Astrocyte (in vitro differentiated cells and primary cell): ENCODE results near the gene RASA2. TPM values are rescaled to one million over a fixed set of nuclear protein-coding genes. Genes with fewer than 3 reads are reported as not detected.

Experiments
- DNase-seq: peaks from one replicate; pipeline ENCODE4 v3.0.0-alpha.2; 2010; ENCODE audit warnings: low read depth
- FAIRE-seq: peaks from 2 replicates; lab custom pipeline; 2011; peaks lifted over from hg19 to GRCh38; lab: Jason Lieb, UNC
- H2AFZ ChIP-seq: 2 replicates; pipeline ENCODE4 v1.6.0; 2012; ENCODE audit warnings: low read depth, low read length, inconsistent platforms
- H3K27ac ChIP-seq: 2 replicates; pipeline ENCODE4 v1.5.1; 2011; ENCODE audit warnings: low read depth, low read length, inconsistent platforms
- H3K27me3 ChIP-seq: 2 replicates; pipeline ENCODE4 v1.6.0; 2011; ENCODE audit warnings: low read length, inconsistent platforms; ENCODE audit not compliant: insufficient read depth
- H3K36me3 ChIP-seq: 2 replicates; pipeline ENCODE4 v1.5.1; 2011; ENCODE audit warnings: low read length, inconsistent platforms; ENCODE audit not compliant: insufficient read depth
- H3K4me1 ChIP-seq: 2 replicates; pipeline ENCODE4 v1.5.1; 2011; ENCODE audit warnings: low read length, inconsistent platforms; ENCODE audit not compliant: insufficient read depth
- H3K4me2 ChIP-seq: 2 replicates; pipeline ENCODE4 v1.6.0; 2012; ENCODE audit warnings: low read length, inconsistent platforms
- H3K4me3 ChIP-seq: 2 replicates; pipeline ENCODE4 v1.5.1; 2011; ENCODE audit warnings: low read depth, mild to moderate bottlenecking, low read length, inconsistent platforms; ENCODE audit not compliant: insufficient read depth
- H3K79me2 ChIP-seq: 2 replicates; pipeline ENCODE4 v1.6.0; 2012; ENCODE audit warnings: mild to moderate bottlenecking, low read length, inconsistent platforms; ENCODE audit not compliant: insufficient read depth
- H3K9ac ChIP-seq: 2 replicates; pipeline ENCODE4 v1.6.0; 2012; ENCODE audit warnings: mild to moderate bottlenecking, low read length, inconsistent platforms
- H3K9me3 ChIP-seq: 2 replicates; pipeline ENCODE4 v1.5.1; 2012; ENCODE audit warnings: low read depth, mild to moderate bottlenecking, low read length, inconsistent platforms; ENCODE audit not compliant: insufficient read depth
- H4K20me1 ChIP-seq: 2 replicates; pipeline ENCODE4 v1.6.0; 2012; ENCODE audit warnings: low read length, inconsistent platforms; ENCODE audit not compliant: insufficient read depth
- H3K27ac Mint-ChIP-seq: one replicate; pipeline ENCODE4 v1.8.0; 2021; ENCODE audit warnings: mild to moderate bottlenecking, mixed read lengths; ENCODE audit not compliant: unreplicated experiment
- H3K27me3 Mint-ChIP-seq: one replicate; pipeline ENCODE4 v1.8.0; 2021; ENCODE audit warnings: low read depth, mixed read lengths; ENCODE audit not compliant: unreplicated experiment
- H3K36me3 Mint-ChIP-seq: one replicate; pipeline ENCODE4 v1.8.0; 2021; ENCODE audit warnings: low read depth, mixed read lengths; ENCODE audit not compliant: unreplicated experiment
- H3K4me1 Mint-ChIP-seq: one replicate; pipeline ENCODE4 v1.8.0; 2021; ENCODE audit warnings: low read depth, mixed read lengths; ENCODE audit not compliant: unreplicated experiment
- H3K4me3 Mint-ChIP-seq: one replicate; pipeline ENCODE4 v1.8.0; 2021; ENCODE audit warnings: mild to moderate bottlenecking, moderate library complexity, mixed read lengths; ENCODE audit not compliant: unreplicated experiment
- H3K9me3 Mint-ChIP-seq: one replicate; pipeline ENCODE4 v1.8.0; 2021; ENCODE audit warnings: mild to moderate bottlenecking, mixed read lengths; ENCODE audit not compliant: unreplicated experiment
- CTCF ChIP-seq: IDR thresholded peaks from 2 replicates; pipeline ENCODE4 v1.5.1; 2011; ENCODE audit warnings: low read depth, mild to moderate bottlenecking, inconsistent platforms, low read length, moderate library complexity; ENCODE audit not compliant: insufficient read depth
- EZH2 ChIP-seq: IDR thresholded peaks from 2 replicates; pipeline ENCODE4 v1.6.1; 2012; ENCODE audit warnings: mild to moderate bottlenecking, low read length, inconsistent platforms; ENCODE audit not compliant: insufficient read depth
- total RNA-seq: library from RNA; stranded (reverse); gene quantifications from 2 replicates; pipeline ENCODE4 v1.2.1, GENCODE V29; 2021

RASA2 gene
- total RNA-seq, 1 donor from 2014 or later: 19.0 TPM

GRCh38 chr3:141646760-141647561 is 160.1 kb downstream of the RASA2 start:
- no peak overlapping the region for H3K4me2 ChIP-seq
- H3K4me3 ChIP-seq: no peak overlapping the region
- H3K36me3 Mint-ChIP-seq: peaks cover 2% of the 10 kb centered on the region
- H3K9me3 ChIP-seq: no peaks in the 10 kb centered on the region
- H4K20me1 ChIP-seq: no peaks in the 10 kb centered on the region
- TF ChIP-seq EZH2: no peak
- no peak for TF ChIP-seq CTCF
- no peak overlapping the region for H3K9ac ChIP-seq
- no peak overlapping the region for H3K27ac ChIP-seq
- H3K27me3 ChIP-seq: peaks cover 2% of the 10 kb centered on the region
- no peak for FAIRE-seq
- H3K9me3 Mint-ChIP-seq: peaks cover 2% of the 10 kb centered on the region
- no peaks in the 10 kb centered on the region for H3K79me2 ChIP-seq
- H2AFZ ChIP-seq: no peak overlapping the region
- no peaks in the 10 kb centered on the region for H3K27me3 Mint-ChIP-seq
- no peak overlapping the region for H3K4me3 Mint-ChIP-seq
- peaks cover 15% of the 10 kb centered on the region for H3K4me1 Mint-ChIP-seq
- H3K36me3 ChIP-seq: no peaks in the 10 kb centered on the region
- no peaks in the 10 kb centered on the region for H3K4me1 ChIP-seq
- no peak for DNase-seq
- H3K27ac Mint-ChIP-seq: no peak overlapping the region

GRCh38 chr3:141647562-141647915 is 160.7 kb downstream of the RASA2 start:
- H3K79me2 ChIP-seq: no peaks in the 10 kb centered on the region
- FAIRE-seq: no peak
- peaks cover 2% of the 10 kb centered on the region for H3K27me3 ChIP-seq
- Mint-ChIP-seq H3K4me1 (peaks cover 15% of the 10 kb centered on the region), H3K27me3 (peaks cover under 1% of the 10 kb centered on the region), H3K27ac (no peak overlapping the region), H3K36me3 (peaks cover 2% of the 10 kb centered on the region), H3K9me3 (peaks cover 4% of the 10 kb centered on the region), H3K4me3 (no peak overlapping the region)
- TF ChIP-seq CTCF (no peak), EZH2 (no peak)
- no peaks in the 10 kb centered on the region for H3K9me3 ChIP-seq
- no peaks in the 10 kb centered on the region for H3K4me1 ChIP-seq
- H3K4me2 ChIP-seq: no peak overlapping the region
- no peak overlapping the region for H3K27ac ChIP-seq
- H3K4me3 ChIP-seq: no peak overlapping the region
- H3K9ac ChIP-seq: no peak overlapping the region
- H4K20me1 ChIP-seq: no peaks in the 10 kb centered on the region
- no peak overlapping the region for H2AFZ ChIP-seq
- no peak for DNase-seq
- no peaks in the 10 kb centered on the region for H3K36me3 ChIP-seq
